NCI-H1694 (cell line): ENCODE results near the gene MICA.
A peak's percentile ranks its signal among the peaks of the same experiment; 100 is the strongest.
"Not testable (repeated sequence)": the region's sequence is repeated elsewhere in the genome, so short reads cannot be mapped to it uniquely, and the experiment has no call there.

Experiments
- DNase-seq: peaks from one replicate; lab custom pipeline; 2025; lab: John Stamatoyannopoulos, UW

Gene MICA

GRCh38 chr6:31403283-31404060 lies at the start of gene MICA:
Gene MICA, plus strand, starts transcription at chr6:31403595. Its CDS starts 38 bp downstream, at chr6:31403633.
- no peak for DNase-seq

DNA sequence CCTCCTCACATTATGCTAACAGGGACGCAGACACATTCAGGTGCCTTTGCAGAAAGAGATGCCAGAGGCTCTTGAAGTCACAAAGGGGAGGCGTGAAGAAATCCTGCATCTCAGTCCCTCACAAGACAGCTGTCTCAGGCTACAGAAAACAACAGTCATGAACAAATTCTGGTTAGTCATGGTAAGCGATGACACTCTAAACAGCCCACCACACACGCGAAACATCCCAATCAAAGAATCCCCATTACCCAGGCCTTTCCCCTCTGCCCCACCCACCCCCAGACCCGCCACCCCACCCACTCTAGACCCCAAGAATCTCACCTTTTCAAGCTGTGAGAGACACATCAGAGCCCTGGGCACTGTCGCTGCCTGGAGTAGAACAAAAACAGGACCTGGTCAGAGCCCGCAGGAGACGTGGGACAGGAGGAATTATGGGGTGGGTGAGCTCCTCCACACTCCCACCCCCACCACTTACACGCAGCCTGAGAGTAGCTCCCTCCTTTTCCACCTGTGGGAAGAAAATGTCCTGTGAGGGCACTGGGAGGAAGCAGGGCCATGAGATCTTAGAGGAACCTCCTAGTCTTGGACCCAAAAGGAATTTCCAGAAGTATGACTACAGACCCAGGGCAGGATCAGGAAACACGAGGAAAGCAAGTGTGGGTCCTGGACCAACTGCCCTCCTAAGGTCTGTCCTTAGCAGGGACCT lies 49.1 kb upstream of the MICA start:
- DNase-seq, result no peak

- DNase-seq, result no peak
Measured at GRCh38 chr6:31354864-31355582, 48.4 kb upstream of the MICA start.

DNA sequence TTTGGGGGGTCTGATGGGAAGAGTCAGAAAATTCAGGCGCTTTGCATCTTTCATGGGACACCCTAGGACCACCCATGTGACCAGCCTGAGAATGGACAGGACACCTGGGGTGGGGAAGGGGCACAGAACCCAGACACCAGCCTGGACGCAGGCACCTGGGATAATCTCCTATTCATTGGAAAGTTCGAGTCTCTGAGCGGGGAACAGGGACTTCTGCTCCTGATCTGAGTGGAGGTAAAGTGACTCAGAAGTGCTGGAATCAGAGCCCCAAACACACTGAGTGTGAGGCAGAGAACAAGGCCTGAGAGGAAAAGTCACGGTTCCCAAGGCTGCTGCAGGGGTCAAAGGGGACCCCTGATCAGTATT lies 47.8 kb upstream of the MICA start:
- DNase-seq, result no peak

GRCh38 chr6:31356216-31356945 lies 47.0 kb upstream of the MICA start:
- DNase-seq, result no peak

DNA sequence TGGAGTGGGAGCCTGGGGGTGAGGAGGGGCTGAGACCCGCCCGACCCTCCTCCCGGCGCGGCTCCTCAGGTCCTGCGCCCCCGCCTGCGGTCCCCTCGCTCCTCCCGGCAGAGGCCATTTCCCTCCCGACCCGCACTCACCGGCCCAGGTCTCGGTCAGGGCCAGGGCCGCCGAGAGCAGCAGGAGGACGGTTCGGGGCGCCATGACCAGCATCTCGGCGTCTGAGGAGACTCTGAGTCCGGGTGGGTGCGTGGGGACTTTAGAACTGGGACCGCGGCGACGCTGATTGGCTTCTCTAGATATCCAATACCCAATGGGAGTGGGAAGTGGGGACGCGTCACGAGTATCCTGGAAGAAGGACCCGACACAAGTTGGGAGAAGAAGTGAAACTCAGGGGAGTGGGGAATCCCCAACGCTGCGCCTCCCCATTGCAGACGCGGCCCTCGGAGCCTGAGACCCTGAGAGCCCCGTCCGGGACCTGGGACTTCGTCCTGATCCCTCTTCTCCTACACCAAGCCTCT lies 46.4 kb upstream of the MICA start, which contains the start of gene HLA-B:
HLA-B (minus strand) TSS at position 234 of the 521 bp plus-strand sequence; CDS start at position 213, 21 bp downstream.
- DNase-seq, result peak; percentile 3

DNA sequence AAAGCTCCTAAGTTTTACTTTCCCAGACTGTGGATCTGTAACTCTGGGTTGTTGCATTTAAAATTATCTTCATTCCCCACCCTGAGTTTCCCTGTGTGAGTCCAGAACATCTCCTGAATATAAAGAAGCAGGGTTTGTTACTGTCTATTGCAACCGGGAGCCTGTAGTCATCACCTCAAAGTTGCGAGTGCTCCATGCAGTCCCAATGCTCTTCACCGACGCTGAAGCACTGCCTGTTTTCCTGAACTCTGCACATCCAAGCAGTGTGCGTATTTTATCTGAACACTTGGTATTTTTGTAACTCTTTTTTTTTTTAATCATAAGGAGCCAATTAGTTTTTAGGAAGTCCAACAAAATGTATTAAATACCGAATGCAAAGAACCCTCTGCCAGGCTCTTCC lies 45.5 kb upstream of the MICA start:
- no peak for DNase-seq

DNA sequence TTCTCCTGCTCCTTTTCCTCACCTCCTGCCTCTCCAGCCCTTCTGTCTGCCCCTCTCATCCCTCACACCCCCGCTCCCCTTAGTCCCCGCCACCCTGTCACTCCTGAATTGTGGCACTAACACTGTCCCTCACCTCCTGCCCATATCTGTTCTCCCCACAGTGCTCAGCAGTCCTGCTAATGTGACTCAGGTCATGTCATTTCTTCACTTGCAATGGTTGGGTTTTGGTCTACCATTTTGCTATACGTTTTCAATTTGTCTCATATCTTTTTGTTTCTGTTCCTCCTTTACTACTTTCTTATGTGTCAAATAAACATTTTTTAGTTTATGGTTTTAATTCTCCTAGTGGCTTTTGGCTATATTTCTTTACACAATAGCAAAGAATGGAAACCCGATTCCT lies 45.1 kb upstream of the MICA start:
- DNase-seq, result no peak

GRCh38 chr6:31359581-31359980 lies 43.8 kb upstream of the MICA start:
- no peak for DNase-seq

DNA sequence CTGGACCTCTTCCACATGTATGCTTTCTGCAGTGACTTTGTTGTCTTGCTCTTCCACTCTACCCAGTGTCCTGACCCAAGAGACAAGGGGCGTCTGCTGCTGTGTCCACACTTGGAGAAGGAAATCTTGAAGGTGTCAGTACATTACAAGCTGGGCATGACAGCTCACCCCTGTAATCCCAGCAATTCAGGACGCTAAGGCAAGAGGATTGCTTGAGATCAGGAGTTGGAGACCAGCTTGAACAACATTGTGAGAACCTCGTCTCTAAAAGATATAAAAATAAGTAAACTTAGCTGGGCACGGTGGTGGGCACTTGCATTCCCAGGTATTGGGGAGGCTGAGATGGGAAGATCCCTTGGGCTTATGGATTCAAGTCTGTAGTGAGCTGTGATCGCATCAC lies 40.6 kb upstream of the MICA start:
- DNase-seq, result no peak

DNA sequence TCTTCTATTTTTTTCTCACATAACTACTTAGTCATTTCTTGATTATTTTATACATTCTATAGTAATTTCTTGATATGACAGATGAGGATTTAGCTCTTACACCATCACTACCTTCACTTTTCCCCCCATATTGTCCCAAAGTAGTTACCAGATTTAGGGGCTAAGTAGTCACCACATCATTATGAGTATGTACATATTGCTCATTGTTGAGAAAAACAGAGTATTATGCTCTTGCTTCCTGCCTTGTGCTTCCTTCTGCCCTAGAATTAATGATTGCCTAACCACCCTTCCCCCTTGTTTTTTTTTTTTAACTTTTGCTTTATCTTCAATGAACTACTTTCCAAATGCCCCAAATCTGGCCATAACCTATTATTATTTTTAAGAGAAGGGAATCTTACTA lies 39.6 kb upstream of the MICA start:
- DNase-seq, result no peak

GRCh38 chr6:31365864-31366263 lies 37.5 kb upstream of the MICA start:
- no peak for DNase-seq

DNA sequence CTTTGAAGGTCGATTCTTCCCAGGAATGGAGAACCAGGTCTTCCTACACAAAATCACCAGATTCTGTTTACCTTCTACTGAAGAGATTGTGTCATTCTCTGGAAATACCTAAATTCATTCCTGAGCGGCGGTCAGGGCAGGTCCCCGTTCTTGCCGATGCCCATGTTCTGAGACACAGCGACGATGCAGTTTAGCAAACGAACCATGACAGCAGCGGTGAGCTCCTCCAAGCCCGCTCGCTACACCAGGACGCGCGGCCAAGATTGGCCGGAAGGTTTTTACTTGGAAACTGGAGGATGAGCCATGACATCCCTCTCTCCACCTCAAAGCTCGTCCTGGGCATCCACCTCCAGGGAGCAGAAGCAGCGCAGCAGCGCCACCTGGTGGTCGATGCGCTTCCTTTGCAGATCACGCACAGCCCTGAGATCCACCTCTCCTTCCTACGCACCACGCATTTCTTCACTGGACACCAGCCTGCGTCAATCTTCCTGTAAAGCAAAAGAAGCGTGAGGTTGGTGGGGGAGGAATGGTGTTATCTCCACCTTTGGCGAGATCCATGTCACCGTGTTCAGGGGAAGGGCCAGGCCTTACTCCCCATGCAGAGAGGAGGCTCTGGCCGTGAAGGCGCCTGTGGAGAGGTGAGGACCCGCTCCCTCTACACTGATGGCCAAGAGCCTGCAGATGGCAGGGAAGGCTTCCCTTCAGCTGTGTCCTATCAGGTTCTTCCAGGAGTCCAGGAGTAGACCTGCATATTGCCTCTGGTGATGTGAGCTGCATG lies 36.5 kb upstream of the MICA start:
- DNase-seq, result peak; percentile 79

DNA sequence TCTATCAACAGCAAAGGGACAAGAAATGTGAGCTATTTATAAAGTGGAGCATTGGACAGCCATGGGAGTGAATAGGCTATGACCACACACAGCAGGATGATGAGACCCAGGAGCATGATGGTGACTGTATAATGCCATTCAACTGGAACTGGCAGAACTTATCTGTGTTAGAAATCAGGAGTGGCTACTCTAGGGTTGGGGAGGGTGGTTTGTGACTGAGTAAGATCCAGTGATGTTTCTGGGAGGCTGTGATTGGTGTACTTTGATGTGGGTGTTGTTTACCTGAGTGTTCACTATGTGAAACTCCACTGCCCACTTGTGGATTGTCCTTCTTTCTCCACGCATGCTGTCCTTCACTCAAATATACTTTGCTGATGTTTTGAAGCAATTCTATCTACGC lies 34.9 kb upstream of the MICA start:
- DNase-seq, result no peak

DNA sequence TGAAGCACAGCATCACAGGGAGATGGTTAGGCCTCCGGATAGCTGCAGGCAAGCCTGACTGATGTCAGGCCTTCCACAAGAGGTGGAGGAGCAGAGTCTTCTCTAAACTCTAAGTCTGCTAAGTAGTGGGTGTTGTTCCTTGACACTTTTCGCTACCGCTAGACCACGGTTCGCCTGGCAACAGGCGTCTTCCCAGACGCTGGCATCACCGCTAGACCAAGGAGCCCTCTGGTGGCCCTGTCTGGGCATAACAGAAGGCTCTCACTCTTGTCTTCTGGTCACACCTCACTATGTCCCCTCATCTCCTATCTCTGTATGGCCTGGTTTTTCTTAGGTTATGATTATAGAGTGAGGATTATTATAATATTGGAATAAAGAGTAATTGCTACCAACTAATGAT lies 29.3 kb upstream of the MICA start:
- DNase-seq, result not testable (repeated sequence)

GRCh38 chr6:31375699-31376098 lies 27.7 kb upstream of the MICA start:
- no peak for DNase-seq

DNA sequence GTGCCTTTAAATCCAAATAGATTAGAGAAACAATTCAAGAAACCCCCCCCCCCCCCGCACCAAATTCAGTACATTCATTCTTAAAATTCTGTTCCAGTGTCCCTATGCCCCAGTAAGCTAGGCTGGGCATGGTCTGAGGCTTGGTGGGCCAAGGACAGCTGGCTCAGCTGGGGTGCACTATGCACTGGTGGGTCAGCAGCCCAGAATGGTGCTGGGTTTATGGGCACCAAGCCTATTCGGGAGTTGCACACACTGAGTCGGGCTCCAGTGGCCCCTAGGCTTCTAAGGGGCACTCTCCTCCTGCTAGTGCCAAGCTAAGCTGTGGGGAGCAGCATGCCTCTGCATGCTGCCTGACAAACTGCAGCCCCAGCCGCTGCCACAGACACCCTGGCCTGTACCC lies 26.4 kb upstream of the MICA start:
- no peak for DNase-seq

- DNase-seq, result no peak
Measured at GRCh38 chr6:31378062-31378720, 25.2 kb upstream of the MICA start.

GRCh38 chr6:31378721-31379103 lies 24.7 kb upstream of the MICA start:
- no peak for DNase-seq

DNA sequence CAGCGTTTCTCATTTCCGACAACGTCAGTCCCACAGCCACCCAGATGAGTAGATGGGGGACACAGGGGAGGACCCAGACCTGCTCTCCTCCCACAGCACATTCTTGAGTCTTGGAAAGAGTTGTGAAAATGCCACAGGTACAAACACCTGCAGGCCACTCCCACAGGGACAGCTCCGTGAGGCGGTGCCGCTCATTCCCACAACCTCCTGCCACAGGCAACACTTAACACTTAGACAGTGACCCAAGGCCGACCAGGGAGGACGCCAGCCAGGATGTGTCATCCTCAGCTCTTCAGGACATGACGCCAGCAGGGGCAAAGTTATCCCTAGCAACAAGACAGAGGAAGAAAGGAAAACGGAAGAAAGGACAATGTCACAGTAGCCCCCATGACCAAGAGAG lies 23.5 kb upstream of the MICA start:
- DNase-seq, result no peak

- DNase-seq, result no peak
Measured at GRCh38 chr6:31381666-31382065, 21.7 kb upstream of the MICA start.
